CD4-positive, alpha-beta memory T cell (primary cell): ENCODE results near the gene VGLL1. TPM values are rescaled to one million over a fixed set of nuclear protein-coding genes. Genes with fewer than 3 reads are reported as not detected.

Experiments used
- CTCF ChIA-PET: fragments of 350-600 bp; sonication (Branson Sonifier 250); formaldehyde crosslinking; loops from one replicate; lab custom pipeline; 2021; ENCODE audit warnings: inconsistent platforms; ENCODE audit not compliant: partially characterized antibody; lab: Charles Lee
- POLR2A ChIA-PET: fragments of 350-600 bp; sonication (Branson Sonifier 250); formaldehyde crosslinking; loops from one replicate; lab custom pipeline; 2021; ENCODE audit not compliant: partially characterized antibody; lab: Charles Lee
- DNase-seq, 5 donors: peaks; one replicate each; pipeline versions ENCODE4 v3.0.0 to v3.0.0-alpha.2; 2020 to 2022; ENCODE audit warnings: mixed read lengths in 1 of 5
- H3K27ac ChIP-seq: one replicate; pipeline ENCODE4 v1.7.0; 2013; ENCODE audit warnings: low read depth, low read length
- H3K27me3 ChIP-seq: 2 replicates; pipeline ENCODE4 v1.7.0; 2013; ENCODE audit warnings: mild to moderate bottlenecking, low read length, moderate library complexity; ENCODE audit not compliant: insufficient read depth
- H3K36me3 ChIP-seq: 2 replicates; pipeline ENCODE4 v1.7.0; 2013; ENCODE audit warnings: mild to moderate bottlenecking, low read length, moderate library complexity; ENCODE audit not compliant: insufficient read depth
- H3K4me1 ChIP-seq: 2 replicates; pipeline ENCODE4 v1.7.0; 2013; ENCODE audit warnings: mild to moderate bottlenecking, low read length, moderate library complexity; ENCODE audit not compliant: insufficient read depth
- H3K4me3 ChIP-seq, 2 donors: one replicate each; pipeline ENCODE4 v1.7.0; 2013; ENCODE audit warnings: low read length in 2 of 2, mild to moderate bottlenecking in 1 of 2
- H3K9me3 ChIP-seq, 2 donors: one replicate each; pipeline ENCODE4 v1.7.0; 2013; ENCODE audit warnings: low read length in 2 of 2, control low read depth in 1 of 2; ENCODE audit not compliant: control insufficient read depth in 1 of 2
- H3K27ac Mint-ChIP-seq, 7 donors: one replicate each; pipeline ENCODE4 v1.8.0; 2020 to 2021; ENCODE audit warnings: mixed read lengths in 7 of 7, mild to moderate bottlenecking in 6 of 7, inconsistent platforms in 3 of 7, moderate library complexity in 3 of 7
- H3K27me3 Mint-ChIP-seq, 2 donors: one replicate each; pipeline ENCODE4 v1.8.0; 2020 to 2021; ENCODE audit warnings: mixed read lengths in 2 of 2
- H3K36me3 Mint-ChIP-seq, 2 donors: one replicate each; pipeline ENCODE4 v1.8.0; 2020 to 2021; ENCODE audit warnings: mixed read lengths in 2 of 2, inconsistent platforms in 1 of 2, mild to moderate bottlenecking in 1 of 2
- H3K4me1 Mint-ChIP-seq, 4 donors: one replicate each; pipeline ENCODE4 v1.8.0; 2020 to 2021; ENCODE audit warnings: mixed read lengths in 4 of 4, mild to moderate bottlenecking in 1 of 4
- H3K4me3 Mint-ChIP-seq, 8 donors: one replicate each; pipeline ENCODE4 v1.8.0; 2020 to 2021; ENCODE audit warnings: mixed read lengths in 8 of 8, mild to moderate bottlenecking in 7 of 8, moderate library complexity in 6 of 8, inconsistent platforms in 3 of 8
- H3K9me3 Mint-ChIP-seq, 8 donors: one replicate each; pipeline ENCODE4 v1.8.0; 2020 to 2021; ENCODE audit warnings: mixed read lengths in 8 of 8, mild to moderate bottlenecking in 5 of 8, inconsistent platforms in 3 of 8, moderate library complexity in 1 of 8
- intact Hi-C: fragments of 100-400 bp; cut with micrococcal nuclease; formaldehyde crosslinking; loops from one replicate; pipeline ENCODE4 v1.15.1; 2023
- polyA plus RNA-seq, 2 donors: library from polyadenylated mRNA; unstranded; fragments of 300-500 nt; fragmentation: Illumina TruSeq; gene quantifications; one replicate each; pipeline ENCODE4 v1.2.3, GENCODE V29; 2021
- total RNA-seq, 2 experiments: library from RNA; stranded (reverse); gene quantifications; one replicate each; pipeline ENCODE4 v1.2.3, GENCODE V29; 2021

VGLL1 gene
- total and polyA plus RNA-seq, 4 experiments from 2014 or later: not detected

DNA sequence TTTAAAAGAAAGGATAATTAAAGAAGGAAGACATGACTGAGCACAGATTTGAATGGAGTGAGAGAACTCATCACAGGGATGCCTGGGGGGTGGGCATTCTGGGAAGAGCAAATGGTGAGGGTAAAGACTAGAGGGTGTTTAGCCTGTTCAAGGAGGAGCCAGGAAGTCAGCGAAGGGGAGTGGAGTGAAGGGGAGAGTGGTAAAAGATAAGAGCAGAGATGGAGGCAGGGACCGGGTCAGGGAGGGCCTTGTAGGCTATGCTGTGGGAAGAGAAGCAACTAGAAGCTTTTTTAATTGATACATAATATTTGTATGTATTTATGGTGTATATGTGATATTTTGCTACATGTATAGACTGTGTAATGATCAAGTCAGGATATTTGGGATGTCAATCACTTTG, 2.2 kb upstream of the VGLL1 start:
- POLR2A ChIA-PET: no interaction called here
- H3K4me3 ChIP-seq: no peak overlapping the region
- peak overlapping the region in 1 of 7 donors; percentile 59 for H3K27ac Mint-ChIP-seq

DNA sequence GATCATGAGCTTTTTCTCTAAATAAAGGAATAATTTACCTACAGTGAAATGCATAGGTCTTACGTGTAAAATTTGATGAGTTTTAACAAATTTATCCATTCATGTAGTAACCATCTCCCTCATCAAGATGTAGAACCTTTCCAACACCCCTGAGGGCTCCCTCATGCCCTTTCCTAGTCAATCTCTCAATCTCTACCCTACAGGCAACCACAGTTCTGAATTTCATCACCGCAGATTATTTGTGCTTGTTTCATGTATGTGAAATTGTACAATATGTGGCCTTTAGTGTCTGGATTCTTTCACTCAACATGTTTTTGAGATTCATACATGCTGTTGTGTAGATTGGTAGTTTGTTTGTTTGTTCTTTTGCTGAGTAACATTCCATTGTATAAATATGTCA, 2.1 kb downstream of the VGLL1 start:
- no peaks in the 10 kb centered on the region for H3K4me1 ChIP-seq
- no peak for DNase-seq
- H3K4me3 ChIP-seq: no peak overlapping the region
- H3K36me3 ChIP-seq: no peaks in the 10 kb centered on the region
- CTCF ChIA-PET: no interaction called here
- Mint-ChIP-seq H3K36me3 (no peaks in the 10 kb centered on the region), H3K27me3 (no peaks in the 10 kb centered on the region), H3K4me3 (no peak overlapping the region), H3K9me3 (no peaks in the 10 kb centered on the region), H3K4me1 (peaks cover 0 to 3% (median 0%) of the 10 kb centered on the region in 4 donors), H3K27ac (no peak overlapping the region)
- intact Hi-C loops: no loop called here
- no peak overlapping the region for H3K27ac ChIP-seq
- no peaks in the 10 kb centered on the region for H3K27me3 ChIP-seq
- H3K9me3 ChIP-seq: no peaks in the 10 kb centered on the region
- POLR2A ChIA-PET: no interaction called here

More for the DNA sequence above, 2.2 kb upstream of the VGLL1 start:
- no peaks in the 10 kb centered on the region for H3K9me3 ChIP-seq
- intact Hi-C loops: no loop called here
- peaks cover 0 to 3% (median 0%) of the 10 kb centered on the region in 4 donors for H3K4me1 Mint-ChIP-seq
- H3K9me3 Mint-ChIP-seq: no peaks in the 10 kb centered on the region
- no peak overlapping the region for H3K4me3 Mint-ChIP-seq
- H3K36me3 ChIP-seq: no peaks in the 10 kb centered on the region
- no peaks in the 10 kb centered on the region for H3K36me3 Mint-ChIP-seq
- no peaks in the 10 kb centered on the region for H3K27me3 ChIP-seq
- DNase-seq: no peak
- H3K4me1 ChIP-seq: no peaks in the 10 kb centered on the region
- H3K27me3 Mint-ChIP-seq: peaks cover 0 to 1% of the 10 kb centered on the region in 2 donors
- CTCF ChIA-PET: no interaction called here
- H3K27ac ChIP-seq: no peak overlapping the region

DNA sequence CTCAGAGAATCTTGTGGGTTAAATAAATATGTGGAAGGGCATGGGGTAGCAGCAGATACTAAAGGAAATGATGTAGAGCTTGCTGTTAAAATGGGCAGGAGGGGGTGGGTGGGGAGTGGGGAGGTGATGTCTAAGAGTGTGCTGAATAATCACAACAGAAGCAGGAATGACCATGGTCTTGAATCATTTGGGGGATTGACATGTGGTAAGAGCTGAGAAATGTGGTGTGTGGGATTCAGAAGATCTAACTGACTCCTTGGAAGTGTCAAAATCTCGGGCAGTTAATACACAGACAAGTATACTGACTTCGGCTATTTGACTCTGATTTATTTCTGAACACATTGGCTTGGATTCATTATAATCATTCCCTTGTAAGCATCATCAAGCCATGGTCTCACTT, 6.8 kb downstream of the VGLL1 start:
- H3K27me3 ChIP-seq: no peaks in the 10 kb centered on the region
- no peaks in the 10 kb centered on the region for H3K36me3 Mint-ChIP-seq
- intact Hi-C loops: no loop called here
- CTCF ChIA-PET: no interaction called here
- H3K4me3 ChIP-seq: no peak overlapping the region
- H3K36me3 ChIP-seq: no peaks in the 10 kb centered on the region
- no peaks in the 10 kb centered on the region for H3K9me3 Mint-ChIP-seq
- no peaks in the 10 kb centered on the region for H3K9me3 ChIP-seq
- H3K4me1 ChIP-seq: no peaks in the 10 kb centered on the region
- H3K27ac ChIP-seq: no peak overlapping the region
- POLR2A ChIA-PET: no interaction called here
- H3K27ac Mint-ChIP-seq: no peak overlapping the region
- peaks cover 0 to 4% (median 0%) of the 10 kb centered on the region in 4 donors for H3K4me1 Mint-ChIP-seq
- no peaks in the 10 kb centered on the region for H3K27me3 Mint-ChIP-seq
- no peak for DNase-seq
- no peak overlapping the region for H3K4me3 Mint-ChIP-seq

DNA sequence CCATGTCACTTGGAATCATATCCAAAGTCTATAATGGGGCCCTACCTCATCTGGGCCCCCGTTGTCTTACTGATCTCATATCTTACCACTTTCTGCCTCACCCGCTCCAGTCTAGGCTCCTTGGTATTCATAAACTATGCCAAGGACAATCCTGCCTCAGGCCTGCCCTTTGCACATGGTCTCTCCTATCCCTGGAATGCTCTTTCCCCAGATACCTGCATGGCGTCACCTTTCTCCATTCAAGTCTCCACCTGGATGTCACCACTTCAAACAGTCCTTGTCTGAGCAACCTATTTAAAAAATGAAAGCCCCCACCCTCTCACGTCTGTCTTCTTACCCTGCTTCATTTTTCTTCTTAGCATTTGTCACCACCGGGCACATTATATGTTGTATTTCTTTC, 8.2 kb downstream of the VGLL1 start:
- Histone ChIP-seq H3K9me3 (no peaks in the 10 kb centered on the region), H3K4me1 (peaks cover 9% of the 10 kb centered on the region), H3K4me3 (no peak overlapping the region), H3K27ac (no peak overlapping the region), H3K36me3 (no peaks in the 10 kb centered on the region), H3K27me3 (no peaks in the 10 kb centered on the region)
- Mint-ChIP-seq H3K4me1 (peaks cover 1 to 11% (median 7%) of the 10 kb centered on the region in 4 donors), H3K4me3 (no peak overlapping the region), H3K9me3 (no peaks in the 10 kb centered on the region), H3K27ac (no peak overlapping the region), H3K36me3 (no peaks in the 10 kb centered on the region), H3K27me3 (no peaks in the 10 kb centered on the region)
- no peak for DNase-seq
- ChIA-PET POLR2A (no interaction called here), CTCF (no interaction called here)
- intact Hi-C loops: no loop called here

DNA sequence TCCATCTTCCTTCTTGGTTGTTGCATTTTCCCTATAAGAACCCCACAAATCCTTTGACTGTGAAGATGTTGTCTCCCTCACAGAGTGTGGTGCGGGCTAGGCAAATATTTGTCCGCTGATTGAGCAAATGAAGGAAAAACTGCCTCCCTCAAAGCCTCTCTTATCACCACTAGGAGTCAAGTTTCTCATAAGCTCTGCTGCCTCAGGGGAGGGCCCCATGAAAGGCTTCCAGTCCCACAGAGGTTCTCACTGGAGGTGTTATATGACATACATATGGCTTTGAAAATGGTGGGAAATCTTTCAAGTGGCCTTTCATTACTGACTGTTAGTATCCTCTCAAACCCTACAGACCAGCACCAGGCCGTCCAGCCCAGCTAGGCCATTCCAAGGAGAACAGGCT, 9.3 kb downstream of the VGLL1 start:
- ChIA-PET CTCF (no interaction called here), POLR2A (no interaction called here)
- H3K4me3 Mint-ChIP-seq: no peak overlapping the region
- DNase-seq: no peak
- Histone ChIP-seq H3K4me3 (no peak overlapping the region), H3K4me1 (peaks cover 19% of the 10 kb centered on the region), H3K9me3 (no peaks in the 10 kb centered on the region), H3K27ac (no peak overlapping the region), H3K36me3 (no peaks in the 10 kb centered on the region), H3K27me3 (no peaks in the 10 kb centered on the region)
- intact Hi-C loops: no loop called here
- no peaks in the 10 kb centered on the region for H3K27me3 Mint-ChIP-seq
- no peak overlapping the region for H3K27ac Mint-ChIP-seq
- peaks cover 8 to 18% (median 17%) of the 10 kb centered on the region in 4 donors for H3K4me1 Mint-ChIP-seq
- no peaks in the 10 kb centered on the region for H3K36me3 Mint-ChIP-seq
- H3K9me3 Mint-ChIP-seq: no peaks in the 10 kb centered on the region

DNA sequence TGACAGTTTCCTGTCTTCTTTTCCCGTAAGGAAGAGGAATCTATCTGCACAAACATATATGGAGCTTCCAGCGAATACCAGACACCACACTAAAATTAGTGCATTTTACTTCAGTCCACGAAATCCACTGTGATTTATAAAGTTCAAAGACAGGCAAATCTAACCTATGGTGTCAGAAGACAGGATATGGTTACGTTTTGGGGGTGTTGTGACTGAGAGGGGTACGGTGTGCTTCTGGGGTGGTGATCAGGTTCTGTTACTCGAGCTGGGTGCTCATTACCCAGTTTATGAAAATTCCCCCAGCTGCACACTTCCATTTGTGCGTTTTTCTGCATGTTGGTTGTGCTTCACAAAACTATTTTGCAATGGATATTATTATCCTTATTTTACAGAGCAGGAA, 10.3 kb downstream of the VGLL1 start:
- Histone ChIP-seq H3K9me3 (no peaks in the 10 kb centered on the region), H3K4me1 (peaks cover 29% of the 10 kb centered on the region), H3K4me3 (no peak overlapping the region), H3K27me3 (no peaks in the 10 kb centered on the region), H3K27ac (no peak overlapping the region), H3K36me3 (no peaks in the 10 kb centered on the region)
- no peak for DNase-seq
- intact Hi-C loops: no loop called here
- H3K27ac Mint-ChIP-seq: no peak overlapping the region
- H3K4me1 Mint-ChIP-seq: peaks cover 16 to 27% (median 26%) of the 10 kb centered on the region in 4 donors
- ChIA-PET POLR2A (no interaction called here), CTCF (no interaction called here)
- no peaks in the 10 kb centered on the region for H3K36me3 Mint-ChIP-seq
- no peak overlapping the region for H3K4me3 Mint-ChIP-seq
- H3K27me3 Mint-ChIP-seq: no peaks in the 10 kb centered on the region
- H3K9me3 Mint-ChIP-seq: no peaks in the 10 kb centered on the region

DNA sequence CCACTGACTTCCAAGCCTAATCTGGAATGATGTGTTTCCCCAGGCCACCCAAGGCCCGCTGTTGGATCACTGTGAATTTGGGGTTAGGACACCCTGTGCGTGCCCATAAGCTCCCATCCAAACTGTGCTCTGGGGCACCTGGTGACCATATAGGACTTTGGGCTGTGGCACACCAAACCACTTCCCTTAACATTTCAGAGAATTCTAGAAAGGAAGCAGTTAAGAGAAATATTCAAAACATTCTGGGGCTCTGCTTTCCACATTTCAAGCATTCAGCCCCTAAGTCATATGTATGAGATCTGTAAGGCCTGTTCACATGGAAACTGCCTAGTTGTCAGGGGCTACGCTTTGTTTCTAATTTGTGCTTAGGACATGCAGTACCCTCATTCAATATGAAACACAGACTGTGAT, 14.4 kb downstream of the VGLL1 start:
- Mint-ChIP-seq H3K4me1 (peaks cover 18 to 36% (median 31%) of the 10 kb centered on the region in 4 donors), H3K27ac (peak overlapping the region in 6 of 7 donors; percentile 30 to 87 (median 69)), H3K9me3 (no peaks in the 10 kb centered on the region), H3K4me3 (peak overlapping the region in 6 of 8 donors; percentile 13 to 57 (median 32)), H3K36me3 (no peaks in the 10 kb centered on the region), H3K27me3 (no peaks in the 10 kb centered on the region)
- intact Hi-C loops: no loop called here
- DNase-seq: peak in 3 of 5 donors; percentile 4 to 25 (median 11)
- Histone ChIP-seq H3K4me3 (peak overlapping the region in 1 of 2 donors; percentile 20), H3K9me3 (no peaks in the 10 kb centered on the region), H3K36me3 (no peaks in the 10 kb centered on the region), H3K27me3 (no peaks in the 10 kb centered on the region), H3K27ac (no peak overlapping the region), H3K4me1 (peaks cover 33% of the 10 kb centered on the region)
- ChIA-PET CTCF (no interaction called here), POLR2A (interaction anchor here (0.7 kb wide), 1 partner anchor 49 kb away, joined by 3 read pairs; the partner anchor contains the start of gene HTATSF1)

DNA sequence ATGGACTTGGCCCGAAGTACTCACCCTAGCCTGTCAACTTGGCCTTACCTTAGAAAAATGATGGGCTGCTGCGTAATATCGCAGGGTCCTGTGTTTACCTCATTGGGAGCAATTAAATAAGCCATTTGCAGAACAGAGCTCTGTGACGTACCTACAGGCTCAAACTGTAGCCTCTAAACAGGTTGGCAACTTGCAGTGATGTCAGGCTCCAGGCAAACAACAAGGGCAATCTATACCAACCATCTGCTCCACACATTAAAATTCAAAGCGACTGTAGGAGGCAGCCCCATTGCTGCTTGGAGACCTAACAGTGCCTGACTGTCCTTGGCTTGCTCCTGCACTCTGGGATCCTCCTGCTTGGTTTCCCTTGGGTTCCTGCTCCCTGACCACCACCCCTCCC, 17.2 kb downstream of the VGLL1 start:
- Mint-ChIP-seq H3K4me1 (peaks cover 18 to 36% (median 30%) of the 10 kb centered on the region in 4 donors), H3K4me3 (no peak overlapping the region), H3K27ac (peak overlapping the region in 1 of 7 donors; percentile 70), H3K27me3 (no peaks in the 10 kb centered on the region), H3K9me3 (no peaks in the 10 kb centered on the region), H3K36me3 (no peaks in the 10 kb centered on the region)
- Histone ChIP-seq H3K4me3 (no peak overlapping the region), H3K4me1 (peaks cover 33% of the 10 kb centered on the region), H3K27me3 (no peaks in the 10 kb centered on the region), H3K27ac (no peak overlapping the region), H3K36me3 (no peaks in the 10 kb centered on the region), H3K9me3 (no peaks in the 10 kb centered on the region)
- intact Hi-C loops: no loop called here
- ChIA-PET POLR2A (no interaction called here), CTCF (no interaction called here)
- no peak for DNase-seq
